Measurements from ENCODE around the gene ZC2HC1C.

DNA sequence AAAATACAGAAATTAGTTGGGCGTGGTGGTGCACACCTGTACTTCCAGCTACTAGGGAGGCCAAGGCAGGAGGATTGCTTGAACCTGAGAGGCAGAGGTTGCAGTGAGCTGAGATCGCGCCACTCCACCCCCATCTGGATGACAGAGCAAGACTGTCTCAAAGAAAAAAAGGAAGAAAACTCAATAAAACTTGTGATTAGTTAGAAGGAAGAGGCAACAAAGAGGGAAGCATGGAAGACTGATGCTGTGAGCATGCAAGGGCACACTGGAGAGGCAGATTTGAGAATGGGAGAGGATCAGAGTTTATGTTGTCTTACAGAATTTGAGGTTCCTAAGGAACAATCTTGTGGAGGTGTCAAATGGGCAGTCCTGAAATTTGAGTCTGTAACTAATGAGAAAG lies 2.8 kb upstream of the ZC2HC1C start:
- TF ChIP-seq, protein P1, sequence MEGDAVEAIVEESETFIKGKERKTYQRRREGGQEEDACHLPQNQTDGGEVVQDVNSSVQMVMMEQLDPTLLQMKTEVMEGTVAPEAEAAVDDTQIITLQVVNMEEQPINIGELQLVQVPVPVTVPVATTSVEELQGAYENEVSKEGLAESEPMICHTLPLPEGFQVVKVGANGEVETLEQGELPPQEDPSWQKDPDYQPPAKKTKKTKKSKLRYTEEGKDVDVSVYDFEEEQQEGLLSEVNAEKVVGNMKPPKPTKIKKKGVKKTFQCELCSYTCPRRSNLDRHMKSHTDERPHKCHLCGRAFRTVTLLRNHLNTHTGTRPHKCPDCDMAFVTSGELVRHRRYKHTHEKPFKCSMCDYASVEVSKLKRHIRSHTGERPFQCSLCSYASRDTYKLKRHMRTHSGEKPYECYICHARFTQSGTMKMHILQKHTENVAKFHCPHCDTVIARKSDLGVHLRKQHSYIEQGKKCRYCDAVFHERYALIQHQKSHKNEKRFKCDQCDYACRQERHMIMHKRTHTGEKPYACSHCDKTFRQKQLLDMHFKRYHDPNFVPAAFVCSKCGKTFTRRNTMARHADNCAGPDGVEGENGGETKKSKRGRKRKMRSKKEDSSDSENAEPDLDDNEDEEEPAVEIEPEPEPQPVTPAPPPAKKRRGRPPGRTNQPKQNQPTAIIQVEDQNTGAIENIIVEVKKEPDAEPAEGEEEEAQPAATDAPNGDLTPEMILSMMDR (IDR thresholded peaks at IDR 0.05 in 4 of 5, conservative IDR thresholded peaks at IDR 0.05 in 1 of 5) = no peak
- no peak for TF ChIP-seq POLR2A (IDR thresholded peaks at IDR 0.05)
